GM21367 (cell line): ENCODE measurements around the gene GAS6.

Source experiments
- ATAC-seq: cut with Tn5 transposase; IDR thresholded peaks from one replicate; pipeline ENCODE4 v1.9.1; 2021; ENCODE audit not compliant: unreplicated experiment

The GAS6 gene

DNA sequence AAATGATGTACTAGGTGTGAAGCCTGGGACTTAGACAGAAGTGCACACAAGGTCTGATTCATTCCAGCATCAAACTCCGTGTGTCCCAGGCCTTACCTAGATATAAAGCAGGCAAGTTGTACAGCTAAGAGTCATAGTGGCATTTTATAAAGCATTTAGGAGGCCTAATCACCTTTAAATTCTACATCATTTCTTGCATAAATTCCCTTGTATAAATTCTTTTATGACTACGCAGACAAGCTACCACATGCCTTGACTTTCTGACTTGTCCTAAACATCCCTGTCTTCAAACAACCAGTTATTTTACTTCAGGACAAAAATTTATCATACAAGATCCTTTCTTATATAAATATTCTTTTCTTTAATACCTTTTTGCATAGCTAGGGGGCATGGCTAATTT lies 82.3 kb downstream of the GAS6 start:
- no peak for ATAC-seq

DNA sequence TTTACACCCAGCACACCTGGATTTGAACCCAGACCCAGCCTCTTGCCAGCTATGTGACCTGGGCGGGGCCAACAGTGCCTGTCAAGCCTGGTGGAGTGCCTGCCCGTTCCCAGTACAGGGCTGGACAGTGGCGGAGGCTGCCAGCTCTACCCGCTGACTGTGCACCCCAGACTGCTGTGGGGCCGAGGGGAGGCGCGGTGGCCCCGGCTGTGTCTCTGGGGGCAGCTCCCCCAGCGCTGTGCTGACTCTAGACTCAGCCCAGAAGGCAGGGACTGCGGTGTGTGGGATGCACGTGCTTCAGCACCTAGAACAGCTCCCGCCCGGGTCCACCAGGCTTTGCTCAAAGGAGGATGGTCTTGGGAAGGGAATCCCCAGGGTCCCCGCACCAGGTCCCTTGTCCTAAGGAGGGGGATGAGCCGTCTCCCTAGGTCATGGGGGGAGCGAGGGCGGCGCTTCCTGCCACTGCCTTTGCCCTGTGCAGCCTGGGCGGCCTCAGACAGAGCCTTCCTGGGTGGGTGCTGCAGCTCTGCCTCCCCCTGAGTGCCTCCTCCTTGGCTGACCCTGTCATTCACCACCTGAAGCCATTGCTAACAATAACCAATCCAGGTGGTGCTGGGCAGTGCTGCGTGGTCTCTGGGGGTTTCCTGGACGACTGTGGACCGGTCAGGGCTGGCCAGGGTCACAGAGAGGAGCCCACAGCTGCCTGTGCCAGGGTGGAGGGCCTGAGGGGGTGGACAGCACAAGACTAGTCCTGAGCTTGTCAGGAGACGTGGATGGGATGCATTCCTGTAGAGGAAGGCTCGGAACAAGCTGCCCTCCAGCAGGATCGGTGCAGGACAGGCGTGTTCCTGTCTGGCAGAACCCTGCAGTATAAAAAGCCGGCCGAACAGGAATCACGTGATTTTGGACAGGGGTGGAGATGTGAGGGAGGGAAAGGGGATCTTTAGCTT lies 86.3 kb downstream of the GAS6 start:
- ATAC-seq, result no peak

- no peak for ATAC-seq
Measured at GRCh38 chr13:113776231-113777125, 87.4 kb downstream of the GAS6 start.

DNA sequence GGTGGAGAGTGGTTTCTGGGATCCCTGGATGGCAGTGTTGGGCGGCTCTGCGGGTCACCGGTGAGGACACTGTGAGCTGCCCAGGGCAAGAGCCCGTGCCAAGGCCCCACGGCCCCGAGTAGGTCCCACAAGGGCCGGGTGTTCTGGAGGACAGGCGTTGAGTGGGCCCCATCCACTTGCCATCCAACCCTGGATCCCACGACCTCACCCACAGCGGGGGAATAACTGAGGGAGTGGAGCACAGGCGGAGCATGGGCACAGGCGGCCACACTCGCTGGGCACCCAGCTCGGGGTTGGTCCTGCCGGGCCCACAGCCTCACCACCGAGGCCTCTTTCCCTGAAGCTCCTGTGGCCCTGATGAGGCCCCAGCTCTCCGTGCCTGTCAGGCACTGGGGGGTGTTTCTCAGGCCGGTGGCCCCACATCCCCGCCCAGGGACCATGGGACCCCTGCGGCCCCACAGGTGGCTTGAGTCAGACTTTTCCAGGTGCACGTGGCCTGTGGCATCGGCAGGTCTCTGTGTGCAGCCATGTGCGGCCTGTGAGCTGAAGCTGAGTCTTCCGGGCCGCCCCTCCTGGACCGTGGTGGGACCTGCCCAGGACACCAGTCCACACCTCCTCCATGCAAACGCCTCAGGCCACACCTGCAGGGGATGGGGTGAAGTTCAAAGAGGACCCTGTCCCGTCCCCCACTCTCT lies 88.3 kb downstream of the GAS6 start:
- no peak for ATAC-seq

GRCh38 chr13:113774177-113775107 lies 89.4 kb downstream of the GAS6 start:
- ATAC-seq, result no peak

GRCh38 chr13:113771709-113772331 lies 92.1 kb downstream of the GAS6 start:
- ATAC-seq, result no peak

DNA sequence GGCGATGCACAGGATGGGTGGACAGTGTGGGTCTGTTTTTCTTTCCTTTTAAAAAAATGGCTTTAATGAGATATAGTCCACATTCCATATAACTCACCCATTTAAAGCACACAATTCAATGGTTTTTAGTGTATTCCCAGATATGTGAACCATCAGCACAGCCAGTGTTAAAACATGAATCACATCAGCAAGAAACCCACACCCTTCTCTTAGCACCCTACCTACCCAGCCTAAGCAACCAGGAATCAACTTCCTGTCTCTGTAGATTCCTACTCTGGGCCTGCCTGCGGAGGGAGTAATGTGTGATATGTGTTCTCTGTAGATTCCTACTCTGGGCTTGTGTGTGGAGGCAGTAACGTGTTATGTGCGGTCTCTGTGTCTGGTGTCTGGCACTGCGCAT lies 92.9 kb downstream of the GAS6 start:
- no peak for ATAC-seq
